ENCODE measurements around the gene ZBTB43.
"Not testable (repeated sequence)": the region's sequence is repeated elsewhere in the genome, so short reads cannot be mapped to it uniquely, and the experiment has no call there.

The ZBTB43 gene

DNA sequence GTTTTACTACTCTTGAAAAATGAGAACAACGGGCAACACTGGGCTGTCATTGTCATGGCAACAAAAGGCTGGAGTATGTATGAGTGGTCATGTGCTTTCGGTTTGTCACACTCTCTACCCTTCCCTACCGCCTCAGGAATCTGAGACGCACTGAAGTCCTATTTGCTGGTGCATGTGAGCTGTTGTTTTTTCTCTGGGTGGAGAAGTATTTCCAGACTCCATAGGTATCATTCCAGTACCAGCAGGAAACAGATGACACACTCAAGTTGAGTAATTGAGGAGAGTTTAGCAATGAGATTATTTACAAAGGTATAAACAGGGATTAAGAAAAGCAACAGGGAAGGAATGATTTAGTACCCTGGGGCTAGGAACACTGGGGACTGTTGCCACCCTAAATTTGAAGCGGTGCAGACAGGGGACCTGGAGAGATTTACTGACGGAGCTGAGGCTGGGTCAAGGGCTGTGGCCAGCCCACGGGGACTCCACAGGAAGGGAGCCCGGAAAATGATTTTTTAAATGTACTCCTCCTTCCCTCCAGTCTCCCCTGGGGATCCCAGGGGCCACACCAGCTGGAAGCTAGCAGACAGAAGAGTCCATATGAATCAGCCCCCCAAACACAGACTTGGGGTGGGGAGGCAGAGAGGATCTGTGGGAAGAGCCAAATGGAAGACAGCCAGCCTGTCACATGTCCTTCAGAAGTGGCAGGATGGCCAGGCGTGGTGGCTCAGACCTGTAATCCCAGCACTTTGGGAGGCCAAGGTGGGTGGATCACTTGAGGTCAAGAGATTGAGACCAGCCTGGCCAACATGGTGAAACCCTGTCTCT lies 13.2 kb upstream of the ZBTB43 start:
- no peak for DNase-seq

DNA sequence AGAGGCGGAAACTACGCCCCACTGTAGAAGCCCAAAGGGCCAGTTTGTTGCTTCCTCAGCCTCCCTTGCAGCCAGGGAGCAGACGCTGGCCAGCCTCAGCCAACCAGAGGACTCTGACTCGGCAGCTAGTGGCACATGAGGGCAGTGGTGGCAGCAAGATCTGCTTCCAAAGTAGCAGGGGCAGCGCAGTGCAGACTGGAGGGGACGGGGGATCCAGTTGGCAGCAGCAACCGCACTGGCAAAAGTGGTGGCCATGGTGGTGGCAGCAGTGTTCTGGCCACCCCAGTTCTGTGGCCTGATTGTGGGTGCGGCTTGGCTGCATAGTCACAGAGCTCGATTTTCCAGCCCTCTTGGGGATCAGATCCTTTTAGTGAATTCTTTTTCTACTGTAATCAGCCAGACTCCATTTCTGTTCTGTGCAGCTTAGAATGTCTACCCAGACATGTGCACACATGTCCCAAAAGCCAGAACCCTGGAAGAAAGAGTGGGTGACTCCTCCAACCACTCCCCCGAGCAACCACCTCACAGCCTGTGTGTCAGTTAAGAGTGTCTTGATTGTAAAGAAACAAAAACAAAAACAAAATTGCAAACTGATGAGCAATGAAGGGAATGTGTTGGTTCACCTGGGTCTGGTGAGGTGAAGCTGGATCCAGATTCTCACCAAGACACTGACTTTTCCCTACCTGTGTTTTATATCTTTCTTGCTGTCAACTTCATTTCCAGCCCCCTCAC lies 11.0 kb upstream of the ZBTB43 start:
- no peak for DNase-seq

DNA sequence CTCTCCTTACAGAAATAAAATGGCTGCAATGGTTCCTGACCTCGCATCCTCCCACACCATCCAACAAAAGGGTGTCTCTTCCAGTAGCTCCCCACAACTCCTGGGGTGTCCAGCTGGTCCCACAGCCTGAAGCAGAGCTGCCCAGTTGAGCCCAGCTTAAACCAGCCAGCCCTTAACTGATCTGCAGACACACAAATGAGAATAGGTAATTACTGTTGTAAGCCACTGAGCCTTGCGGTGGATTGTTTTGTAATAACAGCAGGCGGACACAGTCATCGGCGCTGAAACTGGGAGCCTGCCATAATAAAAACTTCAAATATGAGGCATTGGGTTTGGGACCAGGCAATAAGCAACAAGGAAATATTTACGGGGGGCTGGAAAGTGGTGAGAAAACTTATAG lies 10.4 kb upstream of the ZBTB43 start:
- no peak for DNase-seq

DNA sequence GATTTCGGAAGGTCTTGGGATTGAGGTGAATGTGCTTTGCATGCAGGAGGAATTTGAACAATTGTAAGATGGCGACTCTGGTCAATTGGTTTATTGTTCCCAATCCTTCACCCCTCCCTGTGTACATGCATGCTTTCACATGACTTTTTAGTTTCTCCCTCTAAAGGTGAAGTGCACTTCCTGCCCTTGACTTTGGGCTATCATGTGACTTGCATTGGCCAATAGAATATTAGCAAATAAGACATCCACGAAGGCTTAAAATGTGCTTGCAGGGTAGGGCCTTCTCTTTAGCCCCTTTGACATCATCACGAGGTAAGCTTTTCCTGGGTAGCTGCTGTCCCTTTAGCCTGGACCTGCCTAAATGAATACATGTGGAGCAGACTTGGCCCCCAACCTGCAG lies 8.1 kb upstream of the ZBTB43 start:
- DNase-seq, result no peak

DNA sequence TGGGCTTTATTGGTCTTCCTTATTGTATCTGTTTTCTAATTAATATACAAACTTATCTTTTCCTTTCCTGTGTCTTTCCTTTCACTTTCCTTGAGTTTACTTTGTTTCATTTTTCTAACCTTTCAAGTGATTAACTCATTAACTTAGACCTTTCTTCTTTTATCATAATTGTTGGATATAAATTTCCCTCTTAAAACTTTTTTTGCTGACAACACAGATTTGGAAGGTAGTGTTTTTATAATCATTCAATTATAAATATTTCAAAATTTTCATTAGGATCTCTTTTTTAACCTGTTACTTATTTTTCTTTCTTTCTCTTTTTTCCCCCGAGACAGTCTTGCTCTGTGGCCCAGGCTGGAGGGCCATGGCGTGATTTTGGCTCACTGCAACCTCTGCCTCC lies 6.9 kb upstream of the ZBTB43 start:
- no peak for DNase-seq

DNA sequence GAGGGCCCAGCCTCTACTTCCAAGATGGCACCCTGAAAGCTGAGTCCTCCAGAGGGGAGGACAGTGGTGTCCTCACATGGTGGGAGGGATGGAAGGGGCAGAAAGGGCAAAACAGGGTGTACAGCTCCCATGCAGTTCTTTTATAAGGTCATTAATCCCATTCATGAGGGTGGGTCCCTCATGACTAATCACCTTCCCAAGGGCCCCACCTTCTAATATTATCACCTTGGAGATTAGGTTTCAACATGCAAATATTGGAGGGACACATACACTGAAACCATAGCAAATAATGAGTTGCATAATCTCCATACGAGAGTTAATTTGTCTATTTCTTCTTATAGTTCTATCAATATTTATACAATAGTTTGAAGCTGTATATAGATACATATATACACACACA lies 5.8 kb upstream of the ZBTB43 start:
- no peak for DNase-seq

DNA sequence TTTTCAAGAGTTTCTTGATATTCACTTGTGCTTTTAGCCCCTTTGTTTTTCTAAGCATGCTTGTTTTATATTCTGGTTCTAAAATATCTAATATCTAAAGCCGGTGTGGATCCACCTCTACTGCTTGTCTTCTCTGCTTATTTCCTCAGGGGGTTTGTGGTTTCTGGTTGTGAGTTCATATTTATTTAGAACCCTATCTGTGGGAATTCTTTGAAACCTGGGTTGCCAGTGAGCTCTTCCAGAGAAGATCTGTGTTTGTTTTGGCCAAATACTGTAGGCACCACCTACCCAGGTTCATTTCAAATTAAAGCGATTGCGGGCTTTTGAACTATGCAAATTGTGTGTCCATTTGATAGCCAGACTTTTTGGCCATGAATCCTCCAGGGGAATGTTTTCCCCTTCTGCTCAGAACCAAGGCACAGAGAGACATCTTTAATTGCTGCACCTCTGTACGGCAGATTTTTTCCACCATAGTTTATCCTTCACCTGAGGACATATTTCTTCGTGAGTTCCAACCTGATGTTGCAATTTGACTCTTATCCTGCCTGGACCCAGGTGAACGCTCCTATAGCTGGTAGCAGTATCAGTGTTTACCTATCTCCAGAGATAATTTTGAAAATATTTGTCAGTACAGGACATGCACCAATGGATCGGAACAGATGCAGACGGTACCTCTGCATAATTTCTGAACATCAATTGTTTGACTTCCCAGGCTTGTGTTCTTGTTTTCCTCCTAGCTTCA lies 2.4 kb upstream of the ZBTB43 start:
- no peak for DNase-seq

DNA sequence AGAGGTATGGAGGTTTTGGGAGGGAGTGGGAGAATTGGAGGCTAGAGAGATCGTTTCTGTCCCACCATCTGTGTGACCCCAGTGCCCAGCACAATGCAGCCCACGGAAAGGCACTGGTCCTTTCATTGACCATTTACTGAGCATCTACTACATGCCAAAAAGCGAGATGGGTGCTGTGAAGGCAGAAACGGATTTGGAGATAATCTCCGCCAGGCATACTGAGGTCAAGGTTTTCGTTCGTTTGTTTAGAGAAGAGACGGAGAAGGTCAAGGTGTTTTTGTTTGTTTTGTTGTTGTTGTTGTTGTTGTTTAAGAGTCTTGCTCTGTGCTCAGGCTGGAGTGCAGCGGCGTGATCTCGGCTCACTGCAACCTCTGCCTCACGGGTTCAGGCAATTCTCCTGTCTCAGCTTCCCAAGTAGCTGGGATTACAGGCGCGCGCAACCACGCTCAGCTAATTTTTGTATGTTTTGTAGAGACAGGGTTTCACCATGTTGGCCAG lies 593 bp upstream of the ZBTB43 start:
- DNase-seq, result no peak

DNA sequence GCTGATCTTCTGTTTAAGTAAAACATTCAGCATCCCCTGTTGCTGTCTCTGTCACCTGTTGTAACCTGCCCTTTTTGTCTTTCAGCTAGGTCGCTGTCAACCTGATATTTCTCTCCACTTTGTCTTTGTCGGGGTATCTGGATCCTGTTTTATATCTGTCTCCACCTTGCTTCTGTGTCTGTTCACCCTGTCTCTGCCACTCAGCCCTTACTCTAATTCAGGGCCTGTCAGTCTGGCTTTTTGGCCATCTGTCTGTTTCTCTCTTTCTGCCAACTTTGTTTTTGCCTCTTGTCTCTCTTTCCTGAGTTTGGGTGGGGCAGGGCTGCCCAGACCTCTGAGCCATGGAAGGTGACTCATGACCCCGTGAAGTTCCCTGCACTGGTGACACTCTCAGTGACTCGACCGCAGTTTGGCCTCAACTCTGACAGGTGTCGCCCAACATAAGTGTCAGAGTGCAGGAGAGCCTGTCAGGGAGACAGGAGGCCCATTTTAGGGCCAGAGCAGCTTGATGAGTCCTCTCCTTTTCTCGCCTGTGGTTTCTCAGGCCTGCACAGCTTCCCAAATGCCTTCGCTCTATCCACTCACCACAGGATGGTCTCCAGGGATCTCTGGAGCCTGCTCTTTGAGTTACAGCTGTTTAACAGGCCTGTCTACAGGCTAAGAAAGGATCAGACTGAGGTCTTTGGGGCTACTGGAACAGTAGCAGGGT lies 868 bp downstream of the ZBTB43 start:
- DNase-seq, result peak; percentile 85

DNA sequence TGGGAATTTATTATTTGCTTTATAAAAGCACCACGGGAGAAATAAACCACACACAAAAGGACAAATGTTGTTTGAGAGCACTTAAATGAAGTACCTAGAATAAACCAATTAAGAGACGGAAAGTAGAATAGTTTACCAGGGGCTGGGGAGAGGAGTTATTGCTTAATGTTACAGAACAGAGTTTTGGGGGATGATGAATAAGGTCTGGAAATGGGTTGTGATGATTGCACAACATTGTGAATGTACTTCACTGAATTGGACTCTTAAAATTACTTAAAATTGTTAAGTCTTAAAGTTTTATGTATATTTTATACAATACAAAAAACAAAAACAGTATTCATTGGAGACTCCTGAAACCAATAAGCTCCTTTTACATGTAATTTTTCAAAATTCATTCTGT lies 1.5 kb downstream of the ZBTB43 start:
- no peak for DNase-seq

DNA sequence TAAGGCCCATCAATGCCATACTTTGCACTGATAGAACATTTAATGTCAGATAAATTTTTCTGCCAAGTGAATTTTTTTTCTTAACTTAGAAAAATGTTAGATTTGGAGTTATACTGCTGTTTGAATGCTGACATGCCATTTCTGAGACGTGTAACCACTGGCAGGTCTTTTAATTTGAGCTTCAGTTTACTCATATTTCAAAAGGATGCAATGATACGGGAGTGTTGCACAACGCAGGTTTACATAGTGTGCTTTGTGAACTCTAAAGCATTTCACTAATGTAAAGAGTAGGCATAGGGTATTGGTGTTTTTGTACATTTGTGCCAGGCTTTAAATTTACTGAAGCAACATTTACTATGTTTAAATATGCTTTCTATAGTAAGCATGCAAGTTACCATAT lies 4.2 kb downstream of the ZBTB43 start:
- DNase-seq, result no peak

DNA sequence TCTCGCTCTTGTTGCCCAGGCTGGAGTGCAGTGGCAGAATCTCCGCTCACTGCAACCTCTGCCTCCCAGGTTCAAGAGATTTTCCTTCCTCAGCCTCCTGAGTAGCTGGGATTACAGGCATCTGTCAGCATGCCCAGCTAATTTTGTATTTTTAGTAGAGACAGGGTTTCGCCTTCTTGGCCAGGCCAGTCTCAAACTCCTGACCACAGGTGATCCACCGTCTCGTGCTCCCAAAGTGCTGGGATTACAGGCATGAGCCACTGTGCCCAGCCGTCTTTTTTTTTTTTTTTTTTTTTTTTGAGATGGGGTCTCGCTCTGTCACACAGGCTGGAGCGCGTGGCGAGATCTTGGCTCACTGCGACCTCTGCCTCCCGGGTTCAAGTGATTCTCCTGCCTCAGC lies 5.4 kb downstream of the ZBTB43 start:
- not testable (repeated sequence) for DNase-seq

DNA sequence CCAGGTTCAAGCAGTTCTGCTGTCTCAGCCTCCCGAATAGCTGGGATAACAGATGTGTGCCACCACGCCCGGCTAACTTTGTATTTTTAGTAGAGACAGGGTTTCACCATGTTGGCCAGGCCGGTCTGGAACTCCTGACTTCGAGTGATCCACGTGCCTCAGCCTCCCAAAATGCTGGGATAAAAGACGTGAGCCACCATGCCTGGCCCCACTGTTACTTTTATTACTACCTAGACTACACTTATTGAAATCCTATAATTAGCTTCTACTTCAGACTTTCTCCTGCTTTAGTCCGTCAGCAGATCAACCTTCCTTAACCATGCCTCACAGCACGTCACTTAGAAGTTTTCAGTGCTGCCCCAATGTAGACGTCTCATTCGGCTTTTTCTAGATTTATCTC lies 8.2 kb downstream of the ZBTB43 start:
- no peak for DNase-seq

DNA sequence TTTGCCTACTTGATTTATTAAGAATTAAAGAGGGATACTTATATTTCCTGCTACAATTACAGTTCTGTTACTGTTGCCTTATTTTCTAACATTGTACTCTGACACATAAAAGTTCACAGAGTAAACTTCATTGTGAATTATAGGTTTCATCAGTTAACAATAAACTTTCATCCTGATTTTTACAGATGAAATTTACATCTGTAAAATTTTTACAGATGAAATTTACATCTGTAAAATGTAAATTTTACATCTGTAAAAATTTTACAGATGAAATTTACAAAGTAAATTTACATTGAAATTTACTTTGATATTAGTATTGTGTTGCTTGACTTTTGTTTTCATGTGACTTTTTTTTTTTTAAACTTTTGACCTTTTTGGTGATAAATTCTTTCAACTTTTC lies 9.3 kb downstream of the ZBTB43 start:
- no peak for DNase-seq

DNA sequence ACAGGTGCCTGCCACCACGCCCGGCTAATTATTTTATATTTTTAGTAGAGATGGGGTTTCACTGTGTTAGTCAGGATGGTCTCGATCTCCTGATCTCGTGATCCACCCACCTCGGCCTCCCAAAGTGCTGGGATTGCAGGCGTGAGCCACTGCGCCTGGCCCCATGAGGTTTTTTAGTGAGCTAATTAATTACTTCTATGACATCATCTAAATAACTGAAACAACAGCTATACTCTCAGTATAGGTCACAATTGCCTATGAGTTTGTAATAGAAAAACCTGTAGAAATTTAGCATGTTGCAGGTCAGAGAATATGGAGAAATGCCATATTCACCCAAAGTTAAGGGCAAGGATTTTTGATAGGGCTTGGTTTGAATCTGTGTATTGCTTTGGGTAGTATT lies 12.8 kb downstream of the ZBTB43 start:
- DNase-seq, result not testable (repeated sequence)

DNA sequence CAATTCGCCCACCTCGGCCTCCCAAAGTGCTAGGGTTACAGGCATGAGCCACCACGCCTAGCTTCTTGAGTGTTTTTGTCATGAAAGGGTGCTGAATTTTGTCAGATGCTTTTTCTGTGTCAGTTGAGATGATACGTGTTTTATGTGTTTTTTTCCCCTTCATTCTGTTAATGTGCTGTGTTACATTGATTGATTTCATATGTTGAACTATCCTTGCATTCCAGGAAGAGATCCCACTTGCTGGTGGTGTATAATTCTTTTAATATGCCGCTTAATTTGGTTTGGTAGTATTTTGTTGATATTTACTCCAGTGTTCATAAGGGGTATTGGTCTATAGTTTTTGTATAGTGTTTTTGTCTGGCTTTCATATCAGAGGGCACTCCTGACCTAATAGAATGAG lies 13.6 kb downstream of the ZBTB43 start:
- no peak for DNase-seq

DNA sequence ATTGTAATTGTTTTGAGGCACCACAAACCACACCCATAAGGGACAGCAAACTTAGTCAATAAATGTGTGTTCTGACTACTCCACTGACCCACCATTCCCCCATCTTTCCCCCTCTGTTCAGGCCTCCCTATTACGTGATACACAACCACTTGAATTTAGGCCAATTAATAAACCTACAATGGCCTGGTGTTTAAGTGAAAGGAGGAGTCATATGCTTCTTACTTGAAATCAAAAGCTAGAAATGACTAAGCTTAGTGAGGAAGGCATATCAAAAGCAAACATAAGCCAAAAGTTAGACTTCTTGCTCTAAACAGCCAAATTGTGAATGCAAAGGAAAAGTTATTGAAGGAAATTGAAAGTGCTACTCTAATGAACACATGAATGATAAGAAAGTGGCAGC lies 14.6 kb downstream of the ZBTB43 start:
- DNase-seq, result no peak

DNA sequence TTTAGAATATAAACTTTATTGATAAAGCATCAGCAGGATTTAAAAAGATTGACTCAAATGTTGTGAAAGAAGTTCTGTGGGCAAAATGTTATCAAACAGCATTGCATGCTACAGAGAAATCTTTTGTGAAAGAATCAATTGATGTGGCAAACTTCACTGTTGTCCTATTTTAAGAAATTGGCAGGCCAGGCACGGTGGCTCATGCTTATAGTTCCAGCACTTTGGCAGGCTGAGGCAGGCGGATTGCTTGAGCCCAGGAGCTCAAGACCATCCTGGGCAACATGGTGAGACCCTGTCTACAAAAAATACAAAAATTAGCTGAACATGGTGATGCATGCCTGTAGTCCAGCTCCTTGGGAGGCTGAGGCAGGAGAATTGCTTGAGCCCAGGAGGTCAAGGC lies 17.4 kb downstream of the ZBTB43 start:
- DNase-seq, result no peak

DNA sequence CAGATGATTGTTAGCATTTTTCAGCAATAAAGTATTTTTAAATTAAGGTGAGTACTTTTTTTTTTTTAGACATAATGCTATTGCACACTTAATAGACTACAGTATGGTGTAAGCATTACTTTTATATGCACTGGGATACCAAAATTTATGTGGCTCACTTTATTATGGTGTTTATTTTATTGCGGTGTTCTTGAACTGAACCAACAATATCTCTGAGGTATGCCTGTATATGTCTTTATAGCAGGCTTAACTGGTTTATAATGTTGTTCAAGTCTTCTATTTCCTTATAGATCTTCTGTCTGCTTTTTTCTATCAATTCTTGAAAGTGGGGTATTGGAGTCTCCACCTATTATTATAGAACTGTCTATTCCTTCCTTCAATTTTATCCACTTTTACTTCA lies 18.0 kb downstream of the ZBTB43 start:
- no peak for DNase-seq

DNA sequence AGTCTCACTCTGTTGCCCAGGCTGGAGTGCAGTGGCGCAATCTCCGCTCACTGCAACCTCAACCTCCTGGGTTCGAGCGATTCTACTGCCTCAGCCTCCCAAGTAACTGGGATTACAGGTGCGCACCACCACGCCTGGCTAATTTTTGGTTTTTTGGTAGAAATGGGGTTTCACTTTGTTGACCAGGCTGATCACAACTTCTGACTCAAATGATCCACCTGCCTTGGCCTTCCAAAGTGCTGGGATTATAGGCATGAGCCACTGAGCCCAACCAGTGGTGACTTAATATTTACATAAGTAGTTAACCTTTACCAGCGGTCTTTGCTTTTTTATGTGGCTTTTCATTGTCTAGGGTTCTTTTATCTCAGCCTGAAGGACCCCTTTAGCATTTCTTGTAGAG lies 19.2 kb downstream of the ZBTB43 start:
- not testable (repeated sequence) for DNase-seq

DNA sequence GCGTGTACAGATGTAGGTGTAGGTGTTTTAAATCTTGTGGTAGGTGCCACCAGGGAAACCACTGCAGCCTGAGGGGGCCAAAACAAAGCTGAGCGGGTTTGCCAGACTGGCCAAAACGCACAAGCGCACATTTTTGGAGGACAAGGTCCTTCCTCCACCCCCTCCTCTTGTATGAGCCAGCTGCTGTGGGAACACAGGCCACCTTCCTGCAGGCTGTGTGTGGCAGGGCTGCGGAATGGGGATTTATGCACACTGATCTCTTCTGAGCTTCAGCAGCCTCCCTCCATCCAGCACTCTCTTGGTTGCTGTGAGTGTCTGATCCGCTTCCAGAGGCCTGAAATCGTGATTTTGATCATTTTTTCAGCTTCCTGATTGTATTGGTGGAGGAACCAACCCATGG lies 22.4 kb downstream of the ZBTB43 start:
- DNase-seq, result no peak

DNA sequence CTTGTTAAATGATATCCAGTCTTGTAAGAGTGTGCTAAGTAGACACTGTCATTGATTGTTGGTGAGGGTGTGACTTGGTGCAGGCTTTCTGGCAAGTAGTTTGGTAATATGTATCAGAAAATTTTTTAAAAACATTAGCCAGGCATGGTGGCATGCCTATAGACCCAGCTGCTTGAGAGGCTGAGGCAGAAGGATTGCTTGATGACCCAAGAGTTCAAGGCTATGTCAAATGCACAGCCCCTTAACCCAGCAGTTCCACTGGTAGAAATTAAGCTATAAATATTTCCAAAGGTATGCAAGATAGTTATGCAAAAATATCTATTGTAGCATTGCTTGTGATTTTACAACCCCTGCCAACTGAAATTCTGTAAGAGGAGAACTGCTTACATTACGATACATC lies 24.2 kb downstream of the ZBTB43 start:
- no peak for DNase-seq

DNA sequence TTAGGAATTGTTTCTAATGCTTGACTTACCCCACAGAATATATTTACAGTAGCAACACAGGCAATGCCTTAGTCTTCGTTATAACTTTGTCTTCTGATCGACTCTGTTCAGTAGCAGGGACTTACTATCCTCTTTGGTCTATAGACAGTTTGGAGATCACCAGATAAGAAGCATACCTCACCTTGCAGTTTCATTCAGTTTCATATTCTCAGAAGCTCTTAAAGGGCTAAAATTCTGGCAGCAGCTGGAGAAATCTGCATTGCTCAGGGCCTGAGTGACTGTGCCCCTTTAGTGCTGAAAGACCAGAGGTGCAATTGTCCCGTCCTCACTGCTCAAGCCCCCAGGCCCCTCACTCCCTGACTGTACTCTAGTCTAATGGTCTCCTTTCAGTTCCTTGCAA lies 26.0 kb downstream of the ZBTB43 start:
- DNase-seq, result no peak

All from stimulated activated CD8-positive, alpha-beta memory T cell treated with anti-CD3 and anti-CD28 coated beads, Interleukin-4, amount 100 ng/mL, for 48 hours (primary cell).